ENCODE data around the gene CCDC51.

DNA sequence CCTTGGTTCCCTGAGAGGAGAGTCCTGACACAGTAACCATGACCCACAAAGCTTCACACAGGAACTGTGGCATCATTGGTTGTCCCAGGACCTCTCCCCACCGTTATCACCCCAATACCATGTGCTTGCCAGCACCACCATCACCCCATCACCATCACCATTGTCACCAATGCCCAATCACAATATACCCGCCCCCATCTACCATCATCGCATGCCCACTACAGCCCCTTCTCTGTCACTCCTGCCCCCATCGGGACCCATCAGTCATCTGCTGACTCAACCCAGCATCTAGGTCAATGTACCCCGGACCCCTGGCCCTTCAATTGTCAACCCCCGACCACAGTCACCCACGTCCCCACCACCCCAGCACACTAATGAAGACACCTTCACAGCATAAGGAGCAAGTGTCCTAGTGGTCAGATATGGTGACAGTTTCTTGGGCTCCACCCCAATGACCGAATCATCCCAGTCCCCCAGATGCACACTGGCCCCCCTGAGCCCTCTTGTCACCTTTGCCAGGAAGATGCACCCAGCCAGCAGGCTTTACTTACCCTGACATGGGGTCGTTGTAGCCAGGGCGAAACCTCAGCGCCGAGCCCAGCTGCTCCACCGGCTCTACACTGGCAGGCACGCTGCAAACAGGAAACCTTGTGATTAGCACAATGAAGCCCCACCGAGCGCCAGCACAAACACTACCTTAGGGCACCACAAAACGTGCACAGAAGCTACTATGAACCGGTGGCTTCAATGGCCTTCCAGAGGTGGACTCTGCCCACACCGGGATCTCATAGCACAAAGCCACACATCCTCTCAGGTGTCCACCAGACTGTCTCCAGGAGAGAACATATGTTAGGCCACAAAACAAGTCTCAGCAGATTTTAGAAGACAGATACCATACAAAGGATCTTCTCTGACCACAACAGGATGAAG lies 39.0 kb upstream of the CCDC51 start:
- TF ChIP-seq GATA2 (IDR thresholded peaks at IDR 0.05; ENCODE audit: low read depth, low read length) (no peak), GATA3 (IDR thresholded peaks at IDR 0.05; ENCODE audit: low read depth, low read length) (no peak)

Measured in SH-SY5Y (cell line).